ENCODE measurements around the gene ITGA1.

- TF ChIP-seq CTCF (IDR thresholded peaks at IDR 0.05) (no peak), POLR2AphosphoS5 (IDR thresholded peaks at IDR 0.05) (peak in 1 of 2 donors; percentile 25), POLR2A (IDR thresholded peaks at IDR 0.05; ENCODE audit: low read depth) (no peak), EP300 (IDR thresholded peaks at IDR 0.05) (no peak)
These were observed 58.6 kb downstream of the ITGA1 start for GRCh38 chr5:52846182-52846842.
